Measurements from ENCODE around the gene HS6ST3. TPM values are rescaled to one million over a fixed set of nuclear protein-coding genes. Genes with fewer than 3 reads are reported as not detected.

Gene HS6ST3
- total RNA-seq, 1 donor from 2014 or later, result 1.3 TPM

DNA sequence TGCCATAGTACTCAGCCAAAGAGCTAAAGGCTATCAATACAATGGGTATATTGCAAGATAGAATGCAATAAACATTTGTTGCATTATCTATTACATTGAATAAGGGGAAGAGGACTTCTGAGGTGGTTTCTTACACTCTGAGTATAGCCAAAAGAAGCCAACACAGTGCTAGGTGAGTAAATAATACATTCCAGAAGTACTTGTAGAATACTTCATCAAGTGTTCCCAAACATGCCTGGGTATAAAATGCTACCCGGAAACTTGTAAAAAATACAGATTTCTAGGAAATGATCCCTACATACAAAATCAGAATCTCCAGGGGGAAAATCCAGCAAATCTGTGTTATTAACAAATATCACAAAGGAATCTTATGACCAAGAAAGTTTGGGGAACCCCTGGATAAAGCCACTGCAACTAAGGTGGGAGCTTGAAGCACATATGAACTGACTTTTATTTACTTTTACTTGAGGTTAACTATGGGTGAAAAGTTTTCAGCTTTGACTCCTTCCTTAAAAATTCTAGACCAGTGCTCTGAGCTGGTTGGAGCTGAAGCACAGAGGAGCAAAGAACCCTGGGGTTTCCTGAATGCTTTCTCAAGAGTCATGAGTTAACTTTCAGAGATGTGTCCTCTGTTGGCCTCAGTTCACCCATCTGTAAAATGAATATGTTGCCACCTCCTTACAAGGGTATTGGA, 768.4 kb downstream of the HS6ST3 start:
- DNase-seq, result no peak
- TF ChIP-seq, protein P1, sequence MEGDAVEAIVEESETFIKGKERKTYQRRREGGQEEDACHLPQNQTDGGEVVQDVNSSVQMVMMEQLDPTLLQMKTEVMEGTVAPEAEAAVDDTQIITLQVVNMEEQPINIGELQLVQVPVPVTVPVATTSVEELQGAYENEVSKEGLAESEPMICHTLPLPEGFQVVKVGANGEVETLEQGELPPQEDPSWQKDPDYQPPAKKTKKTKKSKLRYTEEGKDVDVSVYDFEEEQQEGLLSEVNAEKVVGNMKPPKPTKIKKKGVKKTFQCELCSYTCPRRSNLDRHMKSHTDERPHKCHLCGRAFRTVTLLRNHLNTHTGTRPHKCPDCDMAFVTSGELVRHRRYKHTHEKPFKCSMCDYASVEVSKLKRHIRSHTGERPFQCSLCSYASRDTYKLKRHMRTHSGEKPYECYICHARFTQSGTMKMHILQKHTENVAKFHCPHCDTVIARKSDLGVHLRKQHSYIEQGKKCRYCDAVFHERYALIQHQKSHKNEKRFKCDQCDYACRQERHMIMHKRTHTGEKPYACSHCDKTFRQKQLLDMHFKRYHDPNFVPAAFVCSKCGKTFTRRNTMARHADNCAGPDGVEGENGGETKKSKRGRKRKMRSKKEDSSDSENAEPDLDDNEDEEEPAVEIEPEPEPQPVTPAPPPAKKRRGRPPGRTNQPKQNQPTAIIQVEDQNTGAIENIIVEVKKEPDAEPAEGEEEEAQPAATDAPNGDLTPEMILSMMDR (IDR thresholded peaks at IDR 0.05; ENCODE audit: partially characterized antibody, unreplicated experiment), result no peak
- no peak overlapping the region for H3K4me3 Mint-ChIP-seq (ENCODE audit: unreplicated experiment)
- no peaks in the 10 kb centered on the region for H3K27me3 Mint-ChIP-seq (ENCODE audit: unreplicated experiment)
- H3K4me1 Mint-ChIP-seq (ENCODE audit: low read depth, unreplicated experiment), result no peaks in the 10 kb centered on the region
- H3K27ac Mint-ChIP-seq (ENCODE audit: unreplicated experiment), result no peak overlapping the region
- H3K36me3 Mint-ChIP-seq (ENCODE audit: unreplicated experiment), result no peaks in the 10 kb centered on the region
- H3K9me3 Mint-ChIP-seq (ENCODE audit: unreplicated experiment), result no peaks in the 10 kb centered on the region

DNA sequence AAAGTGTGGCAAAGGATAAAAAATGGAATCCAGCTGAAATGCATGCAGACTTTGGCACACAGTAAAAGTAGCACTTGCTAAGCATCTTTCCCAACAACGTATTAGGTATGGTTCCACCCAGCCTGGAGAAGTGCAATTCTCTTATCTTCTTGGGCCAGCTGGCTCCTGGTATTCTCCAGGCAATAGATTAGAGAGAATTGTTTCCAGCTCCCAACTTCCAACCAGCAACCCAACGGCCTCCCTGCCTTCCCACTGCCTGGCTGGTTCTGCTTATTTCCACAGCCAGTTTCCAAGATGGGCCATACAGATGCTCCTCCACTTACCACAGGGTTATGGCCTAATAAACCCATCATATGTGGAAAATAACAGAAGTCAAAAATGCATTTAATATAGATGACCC, 771.0 kb downstream of the HS6ST3 start:
- TF ChIP-seq, protein P1 (IDR thresholded peaks at IDR 0.05; ENCODE audit: partially characterized antibody, unreplicated experiment), result no peak
- Mint-ChIP-seq H3K36me3 (ENCODE audit: unreplicated experiment) (no peaks in the 10 kb centered on the region), H3K4me3 (ENCODE audit: unreplicated experiment) (no peak overlapping the region)

DNA sequence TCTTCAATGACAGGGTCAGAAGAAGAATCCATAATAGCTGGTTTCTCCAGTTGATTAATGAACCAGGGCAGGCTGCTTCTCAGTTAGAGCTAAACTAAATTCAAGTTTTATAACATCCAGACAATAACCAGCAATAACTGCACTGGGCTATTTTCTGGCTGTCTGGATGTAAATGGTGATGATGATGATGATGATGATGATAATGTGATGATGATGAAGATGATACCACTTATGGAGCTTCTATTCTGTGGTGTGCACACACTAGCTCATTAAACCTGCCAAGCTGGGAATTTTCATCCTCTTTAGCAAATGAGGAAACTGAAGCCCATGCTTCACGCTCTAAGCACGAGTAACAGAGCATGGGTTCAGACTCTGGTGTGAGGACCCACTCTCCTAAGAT, 772.2 kb downstream of the HS6ST3 start:
- H3K4me1 Mint-ChIP-seq (ENCODE audit: low read depth, unreplicated experiment), result no peaks in the 10 kb centered on the region
- no peaks in the 10 kb centered on the region for H3K9me3 Mint-ChIP-seq (ENCODE audit: unreplicated experiment)

More for the DNA sequence above, 771.0 kb downstream of the HS6ST3 start:
- H3K4me1 Mint-ChIP-seq (ENCODE audit: low read depth, unreplicated experiment), result no peaks in the 10 kb centered on the region
- H3K9me3 Mint-ChIP-seq (ENCODE audit: unreplicated experiment), result no peaks in the 10 kb centered on the region
- no peaks in the 10 kb centered on the region for H3K27me3 Mint-ChIP-seq (ENCODE audit: unreplicated experiment)
- H3K27ac Mint-ChIP-seq (ENCODE audit: unreplicated experiment), result no peak overlapping the region
- DNase-seq, result no peak

DNA sequence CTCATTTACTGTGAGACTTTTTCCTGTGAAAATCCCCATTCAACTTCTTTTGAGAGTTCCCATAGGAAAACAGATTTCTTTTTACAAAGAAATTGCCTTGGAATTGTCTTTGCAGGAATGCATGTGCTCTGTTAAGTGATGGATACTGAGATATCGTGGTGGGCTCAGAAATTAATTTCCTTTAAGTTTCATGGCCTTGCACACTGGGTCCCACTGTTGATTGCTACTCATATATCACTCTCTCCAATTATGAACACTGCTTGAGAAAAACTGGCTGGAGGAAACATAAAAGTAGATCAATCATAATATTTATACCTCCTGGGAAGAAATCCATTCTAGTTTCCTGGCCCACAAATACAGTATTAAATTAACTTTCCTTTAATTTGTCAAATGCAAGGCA, 773.1 kb downstream of the HS6ST3 start:
- no peak overlapping the region for H3K4me3 Mint-ChIP-seq (ENCODE audit: unreplicated experiment)
- H3K9me3 Mint-ChIP-seq (ENCODE audit: unreplicated experiment), result no peaks in the 10 kb centered on the region
- TF ChIP-seq, protein P1 (IDR thresholded peaks at IDR 0.05; ENCODE audit: partially characterized antibody, unreplicated experiment), result no peak
- H3K4me1 Mint-ChIP-seq (ENCODE audit: low read depth, unreplicated experiment), result no peaks in the 10 kb centered on the region
- H3K36me3 Mint-ChIP-seq (ENCODE audit: unreplicated experiment), result no peaks in the 10 kb centered on the region
- no peaks in the 10 kb centered on the region for H3K27me3 Mint-ChIP-seq (ENCODE audit: unreplicated experiment)
- DNase-seq, result no peak
- H3K27ac Mint-ChIP-seq (ENCODE audit: unreplicated experiment), result no peak overlapping the region

More for the DNA sequence above, 772.2 kb downstream of the HS6ST3 start:
- H3K27me3 Mint-ChIP-seq (ENCODE audit: unreplicated experiment), result no peaks in the 10 kb centered on the region
- DNase-seq, result no peak
- H3K4me3 Mint-ChIP-seq (ENCODE audit: unreplicated experiment), result no peak overlapping the region
- no peak overlapping the region for H3K27ac Mint-ChIP-seq (ENCODE audit: unreplicated experiment)
- TF ChIP-seq, protein P1 (IDR thresholded peaks at IDR 0.05; ENCODE audit: partially characterized antibody, unreplicated experiment), result no peak
- H3K36me3 Mint-ChIP-seq (ENCODE audit: unreplicated experiment), result no peaks in the 10 kb centered on the region

DNA sequence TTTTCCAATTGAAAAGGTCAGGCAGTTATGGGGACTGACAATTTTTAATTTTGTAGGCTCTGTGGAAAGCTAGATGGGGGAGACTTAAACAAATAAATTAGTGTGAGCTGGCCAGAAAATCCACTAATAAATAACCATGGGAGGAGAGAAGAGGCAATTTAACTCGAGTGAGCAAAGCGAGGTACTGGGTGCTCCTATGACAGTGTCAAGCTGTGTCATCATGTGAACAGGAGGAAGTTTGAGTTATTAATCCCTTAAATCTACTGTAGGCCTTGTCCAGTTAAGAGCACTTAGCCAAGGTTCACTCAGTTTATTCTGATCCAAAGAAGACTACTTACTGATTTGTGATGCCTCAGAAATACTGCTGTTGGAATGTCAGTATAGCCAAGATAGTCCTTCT, 781.6 kb downstream of the HS6ST3 start:
- TF ChIP-seq, protein P1 (IDR thresholded peaks at IDR 0.05; ENCODE audit: partially characterized antibody, unreplicated experiment), result no peak
- Mint-ChIP-seq H3K27me3 (ENCODE audit: unreplicated experiment) (no peaks in the 10 kb centered on the region), H3K36me3 (ENCODE audit: unreplicated experiment) (no peaks in the 10 kb centered on the region), H3K9me3 (ENCODE audit: unreplicated experiment) (no peaks in the 10 kb centered on the region), H3K27ac (ENCODE audit: unreplicated experiment) (no peak overlapping the region), H3K4me1 (ENCODE audit: low read depth, unreplicated experiment) (no peaks in the 10 kb centered on the region), H3K4me3 (ENCODE audit: unreplicated experiment) (no peak overlapping the region)
- no peak for DNase-seq
